Brain microvascular endothelial cell (primary cell): ENCODE results near the gene PGAM2.
A peak's percentile ranks its signal among the peaks of the same experiment; 100 is the strongest.

Experiments used
- DNase-seq: peaks from one replicate; pipeline ENCODE4 v3.0.0-alpha.2; 2020
- H3K27ac ChIP-seq: fragments of 250-450 bp; sonication (Bioruptor Pico); 2 replicates; pipeline ENCODE4 v1.5.1; 2020; ENCODE audit warnings: mild to moderate bottlenecking, moderate library complexity
- H3K27me3 ChIP-seq: fragments of 250-450 bp; sonication (Bioruptor Pico); replicated peaks from 2 replicates; pipeline ENCODE4 v1.5.1; 2020; ENCODE audit warnings: mild to moderate bottlenecking
- H3K36me3 ChIP-seq: fragments of 250-450 bp; sonication (Bioruptor Pico); replicated peaks from 2 replicates; pipeline ENCODE4 v1.5.1; 2020; ENCODE audit warnings: mild to moderate bottlenecking
- H3K4me3 ChIP-seq: 2 replicates; pipeline ENCODE4 v1.5.1; 2011; ENCODE audit warnings: low read depth, mild to moderate bottlenecking, control low read depth, low read length, moderate library complexity
- CTCF ChIP-seq: IDR thresholded peaks from 2 replicates; pipeline ENCODE4 v1.5.1; 2011; ENCODE audit warnings: low read depth, mild to moderate bottlenecking, moderate library complexity, low read length, control low read depth, inconsistent platforms; ENCODE audit errors: missing control alignments
- in situ Hi-C: cut with HindIII; loops from 2 replicates; pipeline ENCODE4 v1.10.0; 2017; ENCODE audit warnings: low sequenced_read_pairs, low pct_ligation_motif_present

Gene PGAM2

DNA sequence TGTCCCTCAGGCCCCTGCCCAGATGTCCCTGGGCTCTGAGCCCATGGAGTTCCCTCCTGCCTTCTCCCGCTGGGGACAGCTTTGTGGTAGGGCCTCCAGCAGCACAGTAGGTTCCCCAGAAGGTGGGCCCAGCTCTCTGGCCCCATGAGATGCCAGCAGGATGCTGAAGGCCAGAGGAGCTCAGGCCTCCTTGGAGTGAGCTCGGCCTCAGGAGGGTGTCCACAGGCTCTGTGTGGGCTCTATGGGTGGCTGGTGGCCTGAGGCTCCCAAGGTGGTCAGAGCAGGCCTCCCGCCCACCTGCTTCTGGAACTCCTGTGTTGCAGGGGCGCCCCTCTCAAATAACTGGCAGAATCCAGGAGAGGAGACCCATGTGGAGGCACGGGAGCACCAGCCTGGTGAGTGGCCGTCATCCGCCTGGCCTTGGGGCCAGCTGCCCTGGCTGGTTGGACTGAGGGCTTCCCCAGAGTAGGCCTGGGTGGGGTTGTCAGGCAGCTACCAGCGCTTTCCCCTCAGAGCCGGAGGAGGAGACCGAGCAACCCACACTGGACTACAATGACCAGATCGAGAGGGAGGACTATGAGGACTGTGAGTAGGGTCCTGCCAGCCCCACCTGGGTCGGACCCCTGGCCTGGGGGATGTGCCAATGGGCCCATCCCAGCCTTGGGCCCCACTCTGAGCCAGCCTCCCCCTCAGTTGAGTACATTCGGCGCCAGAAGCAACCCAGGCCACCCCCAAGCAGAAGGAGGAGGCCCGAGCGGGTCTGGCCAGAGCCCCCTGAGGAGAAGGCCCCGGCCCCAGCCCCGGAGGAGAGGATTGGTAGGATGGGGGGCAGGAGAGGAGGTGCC lies 42.0 kb upstream of the PGAM2 start:
- no peak for TF ChIP-seq CTCF
- Histone ChIP-seq H3K4me3 (no peak overlapping the region), H3K27ac (no peak overlapping the region), H3K27me3 (no peaks in the 10 kb centered on the region), H3K36me3 (peaks cover 19% of the 10 kb centered on the region)
- no peak for DNase-seq
- in situ Hi-C loops = no loop called here

DNA sequence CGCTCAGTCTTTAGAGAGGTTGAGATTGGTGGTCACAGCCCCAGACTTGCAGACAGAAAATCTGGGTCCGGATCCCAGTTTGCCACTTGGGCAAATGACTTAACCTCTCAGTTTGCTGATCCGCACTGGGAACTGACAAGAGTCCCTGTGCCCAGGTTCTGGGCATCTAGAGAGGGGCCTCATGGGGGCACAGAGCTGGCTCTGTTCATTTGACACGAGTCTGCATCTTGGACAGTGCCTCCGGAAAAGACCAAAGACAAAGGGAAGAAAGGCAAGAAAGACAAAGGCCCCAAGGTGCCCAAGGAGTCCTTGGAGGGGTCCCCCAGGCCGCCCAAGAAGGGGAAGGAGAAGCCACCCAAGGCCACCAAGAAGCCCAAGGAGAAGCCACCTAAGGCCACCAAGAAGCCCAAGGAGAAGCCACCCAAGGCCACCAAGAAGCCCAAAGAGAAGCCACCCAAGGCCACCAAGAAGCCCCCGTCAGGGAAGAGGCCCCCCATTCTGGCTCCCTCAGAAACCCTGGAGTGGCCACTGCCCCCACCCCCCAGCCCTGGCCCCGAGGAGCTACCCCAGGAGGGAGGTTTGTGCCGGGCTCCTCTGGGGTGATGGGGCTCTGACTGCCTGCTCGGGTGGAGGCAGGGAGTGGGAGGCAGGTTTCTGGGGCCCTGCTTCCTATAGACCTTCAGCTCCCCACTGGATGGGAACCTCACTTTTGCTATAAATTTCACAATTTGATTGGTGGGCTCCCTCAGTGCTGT lies 41.1 kb upstream of the PGAM2 start:
- no peak for DNase-seq
- Histone ChIP-seq H3K27ac (no peak overlapping the region), H3K36me3 (peaks cover 14% of the 10 kb centered on the region), H3K4me3 (peak overlapping the region; percentile 75), H3K27me3 (no peaks in the 10 kb centered on the region)
- no peak for TF ChIP-seq CTCF
- in situ Hi-C loops = no loop called here

- Histone ChIP-seq H3K27me3 (no peaks in the 10 kb centered on the region), H3K4me3 (peak overlapping the region; percentile 75), H3K27ac (no peak overlapping the region), H3K36me3 (peaks cover 8% of the 10 kb centered on the region)
- DNase-seq = no peak
- no peak for TF ChIP-seq CTCF
- in situ Hi-C loops = no loop called here
These were observed 40.5 kb upstream of the PGAM2 start for GRCh38 chr7:44105832-44106231.

DNA sequence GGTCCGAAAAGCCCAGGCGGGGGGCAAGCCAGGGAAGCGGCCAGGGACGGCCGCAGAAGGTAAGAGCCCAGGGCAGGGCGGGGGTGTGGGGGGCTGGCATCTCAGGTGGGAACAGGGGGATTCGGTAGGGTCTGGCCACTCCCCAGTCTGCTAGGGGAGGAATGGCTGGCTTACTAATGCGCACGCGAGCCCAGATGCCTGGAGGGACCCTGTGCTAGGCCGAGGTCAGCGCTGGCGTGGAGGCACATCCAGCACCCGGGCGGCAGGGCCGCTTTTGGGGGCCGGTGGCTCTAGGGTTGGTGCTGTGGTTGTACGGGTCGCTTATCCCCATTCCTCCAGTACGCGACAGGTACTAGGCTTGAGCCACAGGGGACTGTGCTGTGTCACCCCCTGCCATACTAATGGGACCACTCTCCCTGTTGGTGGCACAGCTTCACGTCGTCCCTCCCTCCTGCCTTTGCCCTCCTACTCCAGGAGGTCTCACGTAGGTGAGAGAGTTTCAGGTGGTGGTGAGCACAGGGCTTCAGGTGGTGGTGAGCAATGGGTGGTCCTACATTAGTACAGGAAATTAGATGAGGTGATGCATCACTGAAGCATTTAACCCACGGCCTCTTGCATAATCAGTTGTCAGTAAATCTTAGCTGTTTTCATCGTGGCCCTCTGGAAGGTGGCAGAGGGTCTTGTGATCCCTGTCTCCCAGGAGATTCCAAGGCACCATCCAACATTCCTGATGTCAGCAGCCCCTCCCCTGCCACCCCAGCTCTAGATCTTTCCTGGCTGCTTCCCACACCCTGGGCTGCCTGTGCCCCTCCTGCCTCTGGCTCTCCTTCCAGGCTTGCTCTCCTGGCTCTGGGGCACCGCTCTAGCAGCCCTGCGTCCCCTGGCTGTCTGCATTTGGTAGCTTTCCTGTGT lies 39.7 kb upstream of the PGAM2 start:
- Histone ChIP-seq H3K36me3 (peaks cover 3% of the 10 kb centered on the region), H3K27ac (no peak overlapping the region), H3K27me3 (no peaks in the 10 kb centered on the region), H3K4me3 (peak overlapping the region; percentile 75)
- TF ChIP-seq CTCF = peak; percentile 19
- in situ Hi-C loops = no loop called here
- peak; percentile 34 for DNase-seq

DNA sequence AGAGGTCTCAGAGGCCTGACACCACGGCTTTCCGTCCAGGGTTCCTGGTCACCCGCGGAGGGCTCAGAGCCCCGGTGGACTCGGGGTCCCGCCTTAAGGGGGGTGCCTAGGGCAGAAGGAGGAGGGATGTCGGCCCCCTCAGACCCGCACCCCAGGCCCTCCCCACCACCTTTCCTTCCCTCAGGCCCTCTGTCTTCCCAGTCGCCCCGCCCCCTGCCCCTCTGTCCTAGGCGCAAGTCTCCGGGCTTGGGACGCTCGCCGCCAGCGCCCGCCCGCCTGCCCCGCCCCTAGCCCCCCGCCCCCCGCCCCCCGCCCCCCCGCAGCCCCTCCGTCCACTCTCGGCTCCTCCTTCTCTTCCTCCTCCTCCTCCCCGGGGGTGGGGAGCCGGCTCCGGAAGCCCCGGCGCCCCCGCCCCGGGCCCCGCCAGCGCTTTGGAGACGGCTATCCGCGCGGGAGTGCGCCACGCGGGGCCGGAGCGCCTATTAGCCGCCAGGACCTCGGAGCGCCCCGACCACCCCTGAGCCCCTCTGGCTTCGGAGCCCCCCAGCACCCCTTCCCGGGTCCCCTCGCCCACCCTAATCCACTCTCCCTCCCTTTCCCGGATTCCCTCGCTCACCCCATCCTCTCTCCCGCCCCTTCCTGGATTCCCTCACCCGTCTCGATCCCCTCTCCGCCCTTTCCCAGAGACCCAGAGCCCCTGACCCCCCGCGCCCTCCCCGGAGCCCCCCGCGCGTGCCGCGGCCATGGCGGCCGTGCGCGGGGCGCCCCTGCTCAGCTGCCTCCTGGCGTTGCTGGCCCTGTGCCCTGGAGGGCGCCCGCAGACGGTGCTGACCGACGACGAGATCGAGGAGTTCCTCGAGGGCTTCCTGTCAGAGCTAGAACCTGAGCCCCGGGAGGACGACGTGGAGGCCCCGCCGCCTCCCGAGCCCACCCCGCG lies 38.8 kb upstream of the PGAM2 start, which contains the start of gene AEBP1:
AEBP1 (plus strand) TSS at position 423 of the 937 bp plus-strand sequence; CDS start at position 744, 321 bp downstream.
- Histone ChIP-seq H3K27me3 (no peaks in the 10 kb centered on the region), H3K27ac (no peak within 1 kb of the TSS), H3K36me3 (peaks cover 3% of the 10 kb centered on the region), H3K4me3 (peak within 1 kb of the TSS; percentile 75)
- in situ Hi-C loops = no loop called here
- TF ChIP-seq CTCF = no peak
- no peak for DNase-seq
